SK-N-SH treated with all-trans-retinoic acid at 6 μM for 48 hours (cell line): ENCODE results near the gene SPINK2.
A peak's percentile ranks its signal among the peaks of the same experiment; 100 is the strongest.

ENCODE experiments used
- ATAC-seq: fragments of 200-7000 bp; cut with Tn5 transposase; 3 replicates; pipeline ENCODE4 v1.9.1; 2020; ENCODE audit warnings: mild to moderate bottlenecking, moderate library complexity
- ARNTL ChIP-seq: fragments of 450-650 bp; formaldehyde crosslinking; IDR thresholded peaks from 2 replicates; pipeline ENCODE4 v1.5.0; 2020; ENCODE audit warnings: low read depth, mild to moderate bottlenecking, moderate library complexity, borderline replicate concordance
- BACH2 ChIP-seq: fragments of 250-450 bp; sonication (Bioruptor Pico); IDR thresholded peaks from 2 replicates; pipeline ENCODE4 v1.9.0; 2021; ENCODE audit warnings: mild to moderate bottlenecking, borderline replicate concordance
- CSDC2 ChIP-seq: fragments of 250-450 bp; sonication (Bioruptor Pico); IDR thresholded peaks from 2 replicates; pipeline ENCODE4 v1.5.0; 2020; ENCODE audit warnings: mild to moderate bottlenecking, moderate library complexity
- ESRRG ChIP-seq: fragments of 250-450 bp; sonication (Bioruptor Pico); IDR thresholded peaks from 2 replicates; pipeline ENCODE4 v1.6.1; 2021; ENCODE audit warnings: mild to moderate bottlenecking
- GLIS3 ChIP-seq: fragments of 250-450 bp; sonication (Bioruptor Pico); IDR thresholded peaks from 2 replicates; pipeline ENCODE4 v1.5.0; 2020; ENCODE audit warnings: mild to moderate bottlenecking, moderate library complexity
- ISL1 ChIP-seq: fragments of 250-450 bp; sonication (Bioruptor Pico); IDR thresholded peaks from 2 replicates; pipeline ENCODE4 v2.1.2; 2022; ENCODE audit warnings: mild to moderate bottlenecking, moderate library complexity
- OSR1 ChIP-seq: fragments of 250-450 bp; sonication (Bioruptor Pico); IDR thresholded peaks from 2 replicates; pipeline ENCODE4 v1.8.0; 2022; ENCODE audit warnings: moderate library complexity, mild to moderate bottlenecking, inconsistent platforms
- PPARA ChIP-seq: fragments of 250-450 bp; sonication (Bioruptor Pico); IDR thresholded peaks from 2 replicates; pipeline ENCODE4 v1.5.0; 2020; ENCODE audit warnings: mild to moderate bottlenecking, borderline replicate concordance
- RARB ChIP-seq: fragments of 250-450 bp; sonication (Bioruptor Pico); IDR thresholded peaks from 2 replicates; pipeline ENCODE4 v1.8.0; 2021; ENCODE audit warnings: mild to moderate bottlenecking, moderate library complexity
- SNAI2 ChIP-seq: fragments of 250-450 bp; sonication (Bioruptor Pico); IDR thresholded peaks from 2 replicates; pipeline ENCODE4 v1.5.0; 2020; ENCODE audit warnings: mild to moderate bottlenecking, moderate library complexity
- TCF4 ChIP-seq: fragments of 250-450 bp; sonication (Bioruptor Pico); IDR thresholded peaks from 2 replicates; pipeline ENCODE4 v1.8.0; 2021; ENCODE audit warnings: mild to moderate bottlenecking, moderate library complexity, borderline replicate concordance
- TOX ChIP-seq: fragments of 250-450 bp; sonication (Bioruptor Pico); IDR thresholded peaks from 2 replicates; pipeline ENCODE4 v1.8.0; 2021; ENCODE audit warnings: mild to moderate bottlenecking, moderate library complexity, borderline replicate concordance
- ZC3H10 ChIP-seq: fragments of 250-450 bp; sonication (Bioruptor Pico); IDR thresholded peaks from 2 replicates; pipeline ENCODE4 v1.5.1; 2021; ENCODE audit warnings: mild to moderate bottlenecking, moderate library complexity
- ZFP3 ChIP-seq: fragments of 250-450 bp; sonication (Bioruptor Pico); IDR thresholded peaks from 2 replicates; pipeline ENCODE4 v1.5.0; 2020; ENCODE audit warnings: mild to moderate bottlenecking, moderate library complexity
- ZFP30 ChIP-seq: fragments of 450-650 bp; formaldehyde crosslinking; IDR thresholded peaks from 2 replicates; pipeline ENCODE4 v1.5.0; 2022; ENCODE audit warnings: mild to moderate bottlenecking, moderate library complexity
- ZNF70 ChIP-seq: fragments of 450-650 bp; formaldehyde crosslinking; IDR thresholded peaks from 2 replicates; pipeline ENCODE4 v1.5.0; 2020; ENCODE audit warnings: mild to moderate bottlenecking, moderate library complexity
- ZNF8 ChIP-seq: fragments of 450-650 bp; formaldehyde crosslinking; IDR thresholded peaks from 2 replicates; pipeline ENCODE4 v1.5.0; 2020; ENCODE audit warnings: mild to moderate bottlenecking, moderate library complexity
- TF ChIP-seq, protein P1 (sequence below): fragments of 250-450 bp; sonication (Bioruptor Pico); IDR thresholded peaks from 2 replicates; pipeline ENCODE4 v1.8.0; 2020; ENCODE audit warnings: mild to moderate bottlenecking, moderate library complexity, borderline replicate concordance
- TF ChIP-seq, protein P2 (sequence below): fragments of 250-450 bp; sonication (Bioruptor Pico); IDR thresholded peaks from 2 replicates; pipeline ENCODE4 v1.5.1; 2020; ENCODE audit warnings: low read depth, mild to moderate bottlenecking, moderate library complexity
- TF ChIP-seq, protein P3 (sequence below): fragments of 250-450 bp; sonication (Bioruptor Pico); IDR thresholded peaks from 2 replicates; pipeline ENCODE4 v1.8.0; 2021; ENCODE audit warnings: low read depth, mild to moderate bottlenecking, moderate library complexity, borderline replicate concordance
- TF ChIP-seq, protein P4 (sequence below): fragments of 250-450 bp; sonication (Bioruptor Pico); IDR thresholded peaks from 2 replicates; pipeline ENCODE4 v1.5.1; 2021; ENCODE audit warnings: mild to moderate bottlenecking, moderate library complexity

SPINK2 gene

DNA sequence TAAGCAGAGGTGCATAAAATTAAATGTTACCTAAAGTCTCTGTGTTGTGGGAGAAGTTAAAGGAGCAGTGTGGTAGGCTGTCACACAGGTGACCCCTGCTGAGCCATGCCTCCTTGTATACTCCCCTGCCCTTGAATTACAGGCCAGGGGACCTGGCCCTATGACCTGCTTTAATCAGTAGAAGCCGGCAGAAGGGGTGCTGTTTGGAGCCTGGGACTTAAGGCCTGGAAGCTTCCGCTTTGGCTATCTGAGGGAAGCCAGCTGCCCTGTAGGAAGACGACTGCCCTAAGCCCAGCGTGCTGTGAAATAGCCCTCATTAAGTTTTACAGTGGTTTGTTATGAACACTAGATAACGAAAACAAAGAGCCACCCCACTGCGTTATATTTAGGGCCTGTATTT is 34.1 kb downstream of the SPINK2 start:
- TF ChIP-seq, protein P1, sequence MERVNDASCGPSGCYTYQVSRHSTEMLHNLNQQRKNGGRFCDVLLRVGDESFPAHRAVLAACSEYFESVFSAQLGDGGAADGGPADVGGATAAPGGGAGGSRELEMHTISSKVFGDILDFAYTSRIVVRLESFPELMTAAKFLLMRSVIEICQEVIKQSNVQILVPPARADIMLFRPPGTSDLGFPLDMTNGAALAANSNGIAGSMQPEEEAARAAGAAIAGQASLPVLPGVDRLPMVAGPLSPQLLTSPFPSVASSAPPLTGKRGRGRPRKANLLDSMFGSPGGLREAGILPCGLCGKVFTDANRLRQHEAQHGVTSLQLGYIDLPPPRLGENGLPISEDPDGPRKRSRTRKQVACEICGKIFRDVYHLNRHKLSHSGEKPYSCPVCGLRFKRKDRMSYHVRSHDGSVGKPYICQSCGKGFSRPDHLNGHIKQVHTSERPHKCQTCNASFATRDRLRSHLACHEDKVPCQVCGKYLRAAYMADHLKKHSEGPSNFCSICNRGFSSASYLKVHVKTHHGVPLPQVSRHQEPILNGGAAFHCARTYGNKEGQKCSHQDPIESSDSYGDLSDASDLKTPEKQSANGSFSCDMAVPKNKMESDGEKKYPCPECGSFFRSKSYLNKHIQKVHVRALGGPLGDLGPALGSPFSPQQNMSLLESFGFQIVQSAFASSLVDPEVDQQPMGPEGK: no peak
- no peak for TF ChIP-seq SNAI2 (CRISPR knock-in tag)
- TF ChIP-seq GLIS3 (CRISPR knock-in tag): no peak
- TF ChIP-seq ZNF70: no peak
- TF ChIP-seq TCF4 (CRISPR knock-in tag): no peak
- no peak for TF ChIP-seq ZFP3 (CRISPR knock-in tag)
- TF ChIP-seq, protein P2, sequence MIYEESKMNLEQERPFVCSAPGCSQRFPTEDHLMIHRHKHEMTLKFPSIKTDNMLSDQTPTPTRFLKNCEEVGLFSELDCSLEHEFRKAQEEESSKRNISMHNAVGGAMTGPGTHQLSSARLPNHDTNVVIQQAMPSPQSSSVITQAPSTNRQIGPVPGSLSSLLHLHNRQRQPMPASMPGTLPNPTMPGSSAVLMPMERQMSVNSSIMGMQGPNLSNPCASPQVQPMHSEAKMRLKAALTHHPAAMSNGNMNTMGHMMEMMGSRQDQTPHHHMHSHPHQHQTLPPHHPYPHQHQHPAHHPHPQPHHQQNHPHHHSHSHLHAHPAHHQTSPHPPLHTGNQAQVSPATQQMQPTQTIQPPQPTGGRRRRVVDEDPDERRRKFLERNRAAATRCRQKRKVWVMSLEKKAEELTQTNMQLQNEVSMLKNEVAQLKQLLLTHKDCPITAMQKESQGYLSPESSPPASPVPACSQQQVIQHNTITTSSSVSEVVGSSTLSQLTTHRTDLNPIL: no peak
- no peak for TF ChIP-seq ESRRG (CRISPR knock-in tag)
- no peak for TF ChIP-seq ZC3H10 (CRISPR knock-in tag)
- no peak for TF ChIP-seq RARB (CRISPR knock-in tag)
- no peak; the same call in 1 of the 3 replicates for ATAC-seq

DNA sequence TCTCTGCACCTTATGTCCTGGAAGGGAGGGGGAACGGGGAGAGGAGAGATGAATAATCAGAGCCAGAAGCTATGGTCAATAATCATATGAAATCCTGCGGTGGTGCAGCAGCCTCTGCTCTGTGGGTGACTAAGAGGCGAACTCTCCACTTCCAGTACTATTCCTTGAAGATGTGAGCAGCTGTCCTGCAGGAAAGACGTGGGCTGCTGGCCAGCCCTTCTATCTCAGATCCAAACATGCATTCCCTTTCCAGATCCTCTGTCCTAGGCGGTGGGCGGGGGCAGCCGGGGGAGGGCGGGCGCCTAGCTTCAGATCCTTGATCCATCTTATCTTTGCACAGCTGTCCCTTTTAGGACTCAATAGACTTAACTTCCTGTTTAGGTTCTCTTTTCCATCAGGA is 34.5 kb downstream of the SPINK2 start:
- TF ChIP-seq ISL1 (CRISPR knock-in tag) (no peak), ZNF8 (CRISPR knock-in tag) (no peak), BACH2 (CRISPR knock-in tag) (no peak), TOX (CRISPR knock-in tag) (no peak), ZFP30 (CRISPR knock-in tag) (no peak), ZC3H10 (CRISPR knock-in tag) (no peak), ZFP3 (CRISPR knock-in tag) (no peak), RARB (CRISPR knock-in tag) (no peak), PPARA (CRISPR knock-in tag) (no peak)
- TF ChIP-seq, protein P3, sequence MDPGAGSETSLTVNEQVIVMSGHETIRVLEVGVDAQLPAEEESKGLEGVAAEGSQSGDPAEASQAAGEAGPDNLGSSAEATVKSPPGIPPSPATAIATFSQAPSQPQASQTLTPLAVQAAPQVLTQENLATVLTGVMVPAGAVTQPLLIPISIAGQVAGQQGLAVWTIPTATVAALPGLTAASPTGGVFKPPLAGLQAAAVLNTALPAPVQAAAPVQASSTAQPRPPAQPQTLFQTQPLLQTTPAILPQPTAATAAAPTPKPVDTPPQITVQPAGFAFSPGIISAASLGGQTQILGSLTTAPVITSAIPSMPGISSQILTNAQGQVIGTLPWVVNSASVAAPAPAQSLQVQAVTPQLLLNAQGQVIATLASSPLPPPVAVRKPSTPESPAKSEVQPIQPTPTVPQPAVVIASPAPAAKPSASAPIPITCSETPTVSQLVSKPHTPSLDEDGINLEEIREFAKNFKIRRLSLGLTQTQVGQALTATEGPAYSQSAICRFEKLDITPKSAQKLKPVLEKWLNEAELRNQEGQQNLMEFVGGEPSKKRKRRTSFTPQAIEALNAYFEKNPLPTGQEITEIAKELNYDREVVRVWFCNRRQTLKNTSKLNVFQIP: no peak
- TF ChIP-seq, protein P1: no peak
- ATAC-seq: peak; percentile 64

DNA sequence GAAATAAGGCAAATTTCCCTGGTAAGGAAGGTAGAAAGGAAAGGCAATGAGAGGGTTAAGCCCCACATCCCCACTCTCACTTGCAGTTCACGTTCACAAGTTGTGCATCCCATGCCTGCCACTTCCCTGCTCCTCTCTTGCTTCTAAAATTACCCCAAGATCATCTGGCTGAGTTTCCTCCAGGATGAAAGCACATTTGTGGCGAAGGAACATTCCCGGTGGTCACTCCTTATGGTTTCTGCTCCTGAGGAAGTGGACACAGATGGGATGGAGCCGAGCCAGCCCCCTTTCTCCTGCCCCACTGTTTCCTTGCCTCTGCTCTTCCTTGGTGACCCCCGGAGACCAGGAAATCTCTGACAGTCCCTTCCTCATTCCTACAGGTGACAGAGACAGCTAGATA is 37.5 kb downstream of the SPINK2 start:
- ATAC-seq: no peak
- TF ChIP-seq RARB (CRISPR knock-in tag): no peak
- TF ChIP-seq SNAI2 (CRISPR knock-in tag): no peak
- TF ChIP-seq BACH2 (CRISPR knock-in tag): no peak
- TF ChIP-seq ZC3H10 (CRISPR knock-in tag): no peak
- TF ChIP-seq PPARA (CRISPR knock-in tag): no peak
- TF ChIP-seq ISL1 (CRISPR knock-in tag): no peak
- no peak for TF ChIP-seq TOX (CRISPR knock-in tag)
- TF ChIP-seq, protein P4, sequence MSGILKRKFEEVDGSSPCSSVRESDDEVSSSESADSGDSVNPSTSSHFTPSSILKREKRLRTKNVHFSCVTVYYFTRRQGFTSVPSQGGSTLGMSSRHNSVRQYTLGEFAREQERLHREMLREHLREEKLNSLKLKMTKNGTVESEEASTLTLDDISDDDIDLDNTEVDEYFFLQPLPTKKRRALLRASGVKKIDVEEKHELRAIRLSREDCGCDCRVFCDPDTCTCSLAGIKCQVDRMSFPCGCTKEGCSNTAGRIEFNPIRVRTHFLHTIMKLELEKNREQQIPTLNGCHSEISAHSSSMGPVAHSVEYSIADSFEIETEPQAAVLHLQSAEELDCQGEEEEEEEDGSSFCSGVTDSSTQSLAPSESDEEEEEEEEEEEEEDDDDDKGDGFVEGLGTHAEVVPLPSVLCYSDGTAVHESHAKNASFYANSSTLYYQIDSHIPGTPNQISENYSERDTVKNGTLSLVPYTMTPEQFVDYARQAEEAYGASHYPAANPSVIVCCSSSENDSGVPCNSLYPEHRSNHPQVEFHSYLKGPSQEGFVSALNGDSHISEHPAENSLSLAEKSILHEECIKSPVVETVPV (CRISPR knock-in tag): no peak
- no peak for TF ChIP-seq ZFP30 (CRISPR knock-in tag)
- TF ChIP-seq OSR1: no peak
- TF ChIP-seq CSDC2 (CRISPR knock-in tag): no peak
- TF ChIP-seq, protein P3: no peak
- TF ChIP-seq ZFP3 (CRISPR knock-in tag): no peak
- no peak for TF ChIP-seq ESRRG (CRISPR knock-in tag)
- no peak for TF ChIP-seq GLIS3 (CRISPR knock-in tag)
- TF ChIP-seq, protein P1: no peak
- no peak for TF ChIP-seq ARNTL
- TF ChIP-seq, protein P2: no peak
